HL-60 (cell line): ENCODE results near the gene CSF3.

ENCODE experiments used
- DNase-seq, 2 experiments: peaks; one replicate each; pipeline ENCODE4 v3.0.0-alpha.2; 2010 to 2020; ENCODE audit warnings: low read depth in 1 of 2, low spot score in 1 of 2
- H3K27ac ChIP-seq: fragments of 250-450 bp; sonication (Bioruptor Pico); replicated peaks from 2 replicates; pipeline ENCODE4 v1.5.1; 2020; ENCODE audit warnings: mild to moderate bottlenecking, moderate library complexity
- H3K27me3 ChIP-seq: fragments of 250-450 bp; sonication (Bioruptor Pico); 2 replicates; pipeline ENCODE4 v1.5.1; 2021; ENCODE audit warnings: mild to moderate bottlenecking, moderate library complexity; ENCODE audit not compliant: insufficient read depth, poor library complexity, severe bottlenecking
- H3K4me3 ChIP-seq: replicated peaks from 2 replicates; pipeline ENCODE4 v1.5.1; 2011; ENCODE audit warnings: mild to moderate bottlenecking, control low read depth, low read length; ENCODE audit not compliant: insufficient read depth
- CTCF ChIP-seq: IDR thresholded peaks from one replicate; pipeline ENCODE4 v1.5.1; 2011; ENCODE audit warnings: low read length, control low read depth, inconsistent platforms; ENCODE audit not compliant: insufficient read depth
- GABPA ChIP-seq: IDR thresholded peaks from 2 replicates; pipeline ENCODE4 v1.6.1; 2012; ENCODE audit warnings: low read depth
- POLR2AphosphoS5 ChIP-seq: IDR thresholded peaks from 2 replicates; pipeline ENCODE4 v1.6.1; 2012; ENCODE audit warnings: low read depth
- SPI1 ChIP-seq: IDR thresholded peaks from 2 replicates; pipeline ENCODE4 v1.6.1; 2012; ENCODE audit warnings: low read depth, mild to moderate bottlenecking, borderline replicate concordance
- TF ChIP-seq, protein P1 (sequence below): IDR thresholded peaks from 2 replicates; pipeline ENCODE4 v1.6.1; 2012; ENCODE audit warnings: low read depth; ENCODE audit not compliant: insufficient replicate concordance

CSF3 gene

DNA sequence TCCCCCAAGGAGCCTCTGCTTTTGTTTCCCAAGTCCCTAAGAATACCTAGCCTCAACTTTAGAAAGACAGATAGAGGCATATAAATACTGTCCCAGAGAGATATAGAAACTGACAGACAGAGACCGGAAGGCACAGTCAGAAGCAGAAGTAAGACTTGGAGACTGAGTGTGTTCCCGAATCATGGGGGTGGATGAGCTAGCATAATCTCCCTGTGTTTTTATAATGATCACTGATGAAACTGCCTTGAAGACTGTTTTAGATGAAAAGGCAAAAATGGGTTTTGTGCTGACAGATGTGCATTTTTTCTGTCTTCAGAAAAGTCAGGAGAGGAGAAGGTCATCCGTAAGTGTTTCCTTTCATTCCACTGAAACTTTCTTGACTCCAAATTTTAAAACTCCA, 43.0 kb upstream of the CSF3 start:
- Histone ChIP-seq H3K4me3 (no peak overlapping the region), H3K27ac (peak overlapping the region; percentile 46), H3K27me3 (no peaks in the 10 kb centered on the region)
- peak in 1 of 2 experiments; percentile 60 for DNase-seq
- TF ChIP-seq CTCF, result no peak
- no peak for TF ChIP-seq GABPA
- no peak for TF ChIP-seq POLR2AphosphoS5
- TF ChIP-seq, protein P1, sequence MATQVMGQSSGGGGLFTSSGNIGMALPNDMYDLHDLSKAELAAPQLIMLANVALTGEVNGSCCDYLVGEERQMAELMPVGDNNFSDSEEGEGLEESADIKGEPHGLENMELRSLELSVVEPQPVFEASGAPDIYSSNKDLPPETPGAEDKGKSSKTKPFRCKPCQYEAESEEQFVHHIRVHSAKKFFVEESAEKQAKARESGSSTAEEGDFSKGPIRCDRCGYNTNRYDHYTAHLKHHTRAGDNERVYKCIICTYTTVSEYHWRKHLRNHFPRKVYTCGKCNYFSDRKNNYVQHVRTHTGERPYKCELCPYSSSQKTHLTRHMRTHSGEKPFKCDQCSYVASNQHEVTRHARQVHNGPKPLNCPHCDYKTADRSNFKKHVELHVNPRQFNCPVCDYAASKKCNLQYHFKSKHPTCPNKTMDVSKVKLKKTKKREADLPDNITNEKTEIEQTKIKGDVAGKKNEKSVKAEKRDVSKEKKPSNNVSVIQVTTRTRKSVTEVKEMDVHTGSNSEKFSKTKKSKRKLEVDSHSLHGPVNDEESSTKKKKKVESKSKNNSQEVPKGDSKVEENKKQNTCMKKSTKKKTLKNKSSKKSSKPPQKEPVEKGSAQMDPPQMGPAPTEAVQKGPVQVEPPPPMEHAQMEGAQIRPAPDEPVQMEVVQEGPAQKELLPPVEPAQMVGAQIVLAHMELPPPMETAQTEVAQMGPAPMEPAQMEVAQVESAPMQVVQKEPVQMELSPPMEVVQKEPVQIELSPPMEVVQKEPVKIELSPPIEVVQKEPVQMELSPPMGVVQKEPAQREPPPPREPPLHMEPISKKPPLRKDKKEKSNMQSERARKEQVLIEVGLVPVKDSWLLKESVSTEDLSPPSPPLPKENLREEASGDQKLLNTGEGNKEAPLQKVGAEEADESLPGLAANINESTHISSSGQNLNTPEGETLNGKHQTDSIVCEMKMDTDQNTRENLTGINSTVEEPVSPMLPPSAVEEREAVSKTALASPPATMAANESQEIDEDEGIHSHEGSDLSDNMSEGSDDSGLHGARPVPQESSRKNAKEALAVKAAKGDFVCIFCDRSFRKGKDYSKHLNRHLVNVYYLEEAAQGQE, result no peak
- TF ChIP-seq SPI1, result no peak

GRCh38 chr17:39973496-39973895, 41.7 kb upstream of the CSF3 start:
- TF ChIP-seq GABPA, result no peak
- no peak for TF ChIP-seq CTCF
- TF ChIP-seq SPI1, result no peak
- TF ChIP-seq, protein P1, result no peak
- TF ChIP-seq POLR2AphosphoS5, result no peak
- no peaks in the 10 kb centered on the region for H3K27me3 ChIP-seq
- no peak for DNase-seq
- H3K27ac ChIP-seq, result no peak overlapping the region
- H3K4me3 ChIP-seq, result no peak overlapping the region

DNA sequence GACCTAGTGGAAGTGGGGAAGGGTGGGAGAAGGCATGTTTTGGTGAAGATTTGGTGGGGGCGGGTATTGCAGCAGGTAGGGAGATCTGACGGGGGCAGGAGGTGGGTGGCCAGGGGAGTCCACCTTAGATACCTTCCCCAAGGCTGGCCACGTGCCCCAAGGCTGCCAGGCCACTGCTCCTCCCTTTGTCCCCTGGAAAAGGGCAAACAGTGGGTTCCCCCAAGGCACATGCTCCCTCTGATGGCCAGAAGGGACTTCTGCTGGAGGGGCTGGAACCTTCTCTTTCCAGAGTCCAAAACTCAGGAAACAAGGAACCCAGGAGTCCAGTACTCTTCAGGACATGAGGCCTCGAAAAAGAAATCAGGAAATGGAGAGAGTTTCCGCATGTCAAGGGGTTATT, 40.8 kb upstream of the CSF3 start:
- Histone ChIP-seq H3K27me3 (no peaks in the 10 kb centered on the region), H3K27ac (no peak overlapping the region), H3K4me3 (no peak overlapping the region)
- no peak for DNase-seq
- TF ChIP-seq, protein P1, result no peak
- TF ChIP-seq POLR2AphosphoS5, result no peak
- TF ChIP-seq CTCF, result no peak
- no peak for TF ChIP-seq GABPA
- TF ChIP-seq SPI1, result no peak
